Measurements from ENCODE around the gene FBXO41.

Gene FBXO41

GRCh38 chr2:73268830-73269685 is 15.2 kb downstream of the FBXO41 start:
- TF ChIP-seq SIN3A (IDR thresholded peaks at IDR 0.05; ENCODE audit: borderline replicate concordance, insufficient read depth, low read length) (no peak), TAF1 (IDR thresholded peaks at IDR 0.05; ENCODE audit: borderline replicate concordance, insufficient read depth, low read length) (no peak), POLR2AphosphoS5 (IDR thresholded peaks at IDR 0.05; ENCODE audit: low read depth, low read length) (no peak), FOXP2 (optimal IDR thresholded peaks at IDR 0.05; ENCODE audit: borderline replicate concordance, extremely low read depth, extremely low read length, insufficient read depth) (no peak)
- TF ChIP-seq, protein P1, sequence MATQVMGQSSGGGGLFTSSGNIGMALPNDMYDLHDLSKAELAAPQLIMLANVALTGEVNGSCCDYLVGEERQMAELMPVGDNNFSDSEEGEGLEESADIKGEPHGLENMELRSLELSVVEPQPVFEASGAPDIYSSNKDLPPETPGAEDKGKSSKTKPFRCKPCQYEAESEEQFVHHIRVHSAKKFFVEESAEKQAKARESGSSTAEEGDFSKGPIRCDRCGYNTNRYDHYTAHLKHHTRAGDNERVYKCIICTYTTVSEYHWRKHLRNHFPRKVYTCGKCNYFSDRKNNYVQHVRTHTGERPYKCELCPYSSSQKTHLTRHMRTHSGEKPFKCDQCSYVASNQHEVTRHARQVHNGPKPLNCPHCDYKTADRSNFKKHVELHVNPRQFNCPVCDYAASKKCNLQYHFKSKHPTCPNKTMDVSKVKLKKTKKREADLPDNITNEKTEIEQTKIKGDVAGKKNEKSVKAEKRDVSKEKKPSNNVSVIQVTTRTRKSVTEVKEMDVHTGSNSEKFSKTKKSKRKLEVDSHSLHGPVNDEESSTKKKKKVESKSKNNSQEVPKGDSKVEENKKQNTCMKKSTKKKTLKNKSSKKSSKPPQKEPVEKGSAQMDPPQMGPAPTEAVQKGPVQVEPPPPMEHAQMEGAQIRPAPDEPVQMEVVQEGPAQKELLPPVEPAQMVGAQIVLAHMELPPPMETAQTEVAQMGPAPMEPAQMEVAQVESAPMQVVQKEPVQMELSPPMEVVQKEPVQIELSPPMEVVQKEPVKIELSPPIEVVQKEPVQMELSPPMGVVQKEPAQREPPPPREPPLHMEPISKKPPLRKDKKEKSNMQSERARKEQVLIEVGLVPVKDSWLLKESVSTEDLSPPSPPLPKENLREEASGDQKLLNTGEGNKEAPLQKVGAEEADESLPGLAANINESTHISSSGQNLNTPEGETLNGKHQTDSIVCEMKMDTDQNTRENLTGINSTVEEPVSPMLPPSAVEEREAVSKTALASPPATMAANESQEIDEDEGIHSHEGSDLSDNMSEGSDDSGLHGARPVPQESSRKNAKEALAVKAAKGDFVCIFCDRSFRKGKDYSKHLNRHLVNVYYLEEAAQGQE (IDR thresholded peaks at IDR 0.05; ENCODE audit: insufficient read depth in 1 of 2, low read depth in 2 of 2, low read length in 2 of 2): no peak

GRCh38 chr2:73268366-73268829 is 15.9 kb downstream of the FBXO41 start:
- TF ChIP-seq TAF1 (IDR thresholded peaks at IDR 0.05; ENCODE audit: borderline replicate concordance, insufficient read depth, low read length) (no peak), FOXP2 (optimal IDR thresholded peaks at IDR 0.05; ENCODE audit: borderline replicate concordance, extremely low read depth, extremely low read length, insufficient read depth) (no peak), POLR2AphosphoS5 (IDR thresholded peaks at IDR 0.05; ENCODE audit: low read depth, low read length) (no peak), SIN3A (IDR thresholded peaks at IDR 0.05; ENCODE audit: borderline replicate concordance, insufficient read depth, low read length) (no peak)
- TF ChIP-seq, protein P1 (IDR thresholded peaks at IDR 0.05; ENCODE audit: insufficient read depth in 1 of 2, low read depth in 2 of 2, low read length in 2 of 2): no peak

GRCh38 chr2:73267008-73267407 is 17.3 kb downstream of the FBXO41 start:
- no peak for TF ChIP-seq TAF1 (IDR thresholded peaks at IDR 0.05; ENCODE audit: borderline replicate concordance, insufficient read depth, low read length)
- no peak for TF ChIP-seq POLR2AphosphoS5 (IDR thresholded peaks at IDR 0.05; ENCODE audit: low read depth, low read length)
- TF ChIP-seq, protein P1 (IDR thresholded peaks at IDR 0.05; ENCODE audit: insufficient read depth in 1 of 2, low read depth in 2 of 2, low read length in 2 of 2): no peak
- no peak for TF ChIP-seq FOXP2 (optimal IDR thresholded peaks at IDR 0.05; ENCODE audit: borderline replicate concordance, extremely low read depth, extremely low read length, insufficient read depth)
- TF ChIP-seq SIN3A (IDR thresholded peaks at IDR 0.05; ENCODE audit: borderline replicate concordance, insufficient read depth, low read length): no peak

GRCh38 chr2:73266061-73266901 is 18.0 kb downstream of the FBXO41 start:
- TF ChIP-seq, protein P1 (IDR thresholded peaks at IDR 0.05; ENCODE audit: insufficient read depth in 1 of 2, low read depth in 2 of 2, low read length in 2 of 2): no peak
- TF ChIP-seq TAF1 (IDR thresholded peaks at IDR 0.05; ENCODE audit: borderline replicate concordance, insufficient read depth, low read length) (no peak), POLR2AphosphoS5 (IDR thresholded peaks at IDR 0.05; ENCODE audit: low read depth, low read length) (no peak), FOXP2 (optimal IDR thresholded peaks at IDR 0.05; ENCODE audit: borderline replicate concordance, extremely low read depth, extremely low read length, insufficient read depth) (no peak), SIN3A (IDR thresholded peaks at IDR 0.05; ENCODE audit: borderline replicate concordance, insufficient read depth, low read length) (no peak)
